HL-60 (cell line): Measurements from ENCODE around the gene TPX2.

Experiments
- DNase-seq, 2 experiments: peaks; one replicate each; pipeline ENCODE4 v3.0.0-alpha.2; 2010 to 2020; ENCODE audit warnings: low read depth in 1 of 2, low spot score in 1 of 2
- H3K27ac ChIP-seq: fragments of 250-450 bp; sonication (Bioruptor Pico); replicated peaks from 2 replicates; pipeline ENCODE4 v1.5.1; 2020; ENCODE audit warnings: mild to moderate bottlenecking, moderate library complexity
- H3K27me3 ChIP-seq: fragments of 250-450 bp; sonication (Bioruptor Pico); 2 replicates; pipeline ENCODE4 v1.5.1; 2021; ENCODE audit warnings: mild to moderate bottlenecking, moderate library complexity; ENCODE audit not compliant: insufficient read depth, poor library complexity, severe bottlenecking
- H3K4me3 ChIP-seq: replicated peaks from 2 replicates; pipeline ENCODE4 v1.5.1; 2011; ENCODE audit warnings: mild to moderate bottlenecking, control low read depth, low read length; ENCODE audit not compliant: insufficient read depth
- GABPA ChIP-seq: IDR thresholded peaks from 2 replicates; pipeline ENCODE4 v1.6.1; 2012; ENCODE audit warnings: low read depth
- POLR2AphosphoS5 ChIP-seq: IDR thresholded peaks from 2 replicates; pipeline ENCODE4 v1.6.1; 2012; ENCODE audit warnings: low read depth
- SPI1 ChIP-seq: IDR thresholded peaks from 2 replicates; pipeline ENCODE4 v1.6.1; 2012; ENCODE audit warnings: low read depth, mild to moderate bottlenecking, borderline replicate concordance
- TF ChIP-seq, protein P1 (sequence below): IDR thresholded peaks from one replicate; pipeline ENCODE4 v1.5.1; 2011; ENCODE audit warnings: low read length, control low read depth, inconsistent platforms; ENCODE audit not compliant: insufficient read depth
- TF ChIP-seq, protein P2 (sequence below): IDR thresholded peaks from 2 replicates; pipeline ENCODE4 v1.6.1; 2012; ENCODE audit warnings: low read depth; ENCODE audit not compliant: insufficient replicate concordance

TPX2 gene

DNA sequence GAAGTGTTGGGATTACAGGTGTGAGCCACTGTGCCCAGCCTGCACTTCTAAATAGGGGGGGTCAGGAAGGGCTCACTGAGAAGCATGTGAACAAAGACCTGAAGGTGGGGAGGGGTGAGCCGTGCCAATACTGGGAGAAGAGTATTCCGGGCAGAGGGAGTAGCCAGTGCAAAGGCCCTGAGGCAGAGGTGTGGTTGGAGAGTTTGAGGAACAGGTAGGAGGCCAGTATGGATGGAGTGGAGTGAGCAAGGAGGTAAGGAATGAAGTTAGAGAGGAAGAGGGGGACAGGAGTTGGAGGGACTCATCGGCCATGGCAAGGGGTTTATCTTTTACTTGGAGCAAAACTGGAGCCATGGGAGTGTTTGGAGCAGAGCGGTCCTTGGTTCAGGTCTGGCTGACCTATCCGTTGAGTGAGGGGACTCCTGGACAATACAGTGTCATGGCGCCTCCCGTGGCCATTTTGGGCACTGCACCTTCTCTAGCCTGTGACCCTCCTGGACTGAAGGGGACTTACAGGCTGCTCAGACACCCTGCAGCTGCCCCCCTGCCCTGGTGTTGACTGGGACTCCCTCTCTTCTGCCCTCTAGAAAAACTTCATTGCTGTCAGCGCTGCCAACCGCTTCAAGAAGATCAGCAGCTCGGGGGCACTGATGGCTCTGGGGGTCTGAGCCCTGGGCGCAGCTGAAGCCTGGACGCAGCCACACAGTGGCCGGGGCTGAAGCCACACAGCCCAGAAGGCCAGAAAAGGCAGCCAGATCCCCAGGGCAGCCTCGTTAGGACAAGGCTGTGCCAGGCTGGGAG lies 94.2 kb downstream of the TPX2 start:
- Histone ChIP-seq H3K27me3 (no peaks in the 10 kb centered on the region), H3K27ac (no peak overlapping the region), H3K4me3 (no peak overlapping the region)
- peak in 1 of 2 experiments; percentile 54 for DNase-seq
- TF ChIP-seq, protein P1, sequence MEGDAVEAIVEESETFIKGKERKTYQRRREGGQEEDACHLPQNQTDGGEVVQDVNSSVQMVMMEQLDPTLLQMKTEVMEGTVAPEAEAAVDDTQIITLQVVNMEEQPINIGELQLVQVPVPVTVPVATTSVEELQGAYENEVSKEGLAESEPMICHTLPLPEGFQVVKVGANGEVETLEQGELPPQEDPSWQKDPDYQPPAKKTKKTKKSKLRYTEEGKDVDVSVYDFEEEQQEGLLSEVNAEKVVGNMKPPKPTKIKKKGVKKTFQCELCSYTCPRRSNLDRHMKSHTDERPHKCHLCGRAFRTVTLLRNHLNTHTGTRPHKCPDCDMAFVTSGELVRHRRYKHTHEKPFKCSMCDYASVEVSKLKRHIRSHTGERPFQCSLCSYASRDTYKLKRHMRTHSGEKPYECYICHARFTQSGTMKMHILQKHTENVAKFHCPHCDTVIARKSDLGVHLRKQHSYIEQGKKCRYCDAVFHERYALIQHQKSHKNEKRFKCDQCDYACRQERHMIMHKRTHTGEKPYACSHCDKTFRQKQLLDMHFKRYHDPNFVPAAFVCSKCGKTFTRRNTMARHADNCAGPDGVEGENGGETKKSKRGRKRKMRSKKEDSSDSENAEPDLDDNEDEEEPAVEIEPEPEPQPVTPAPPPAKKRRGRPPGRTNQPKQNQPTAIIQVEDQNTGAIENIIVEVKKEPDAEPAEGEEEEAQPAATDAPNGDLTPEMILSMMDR: peak; percentile 97
- TF ChIP-seq, protein P2, sequence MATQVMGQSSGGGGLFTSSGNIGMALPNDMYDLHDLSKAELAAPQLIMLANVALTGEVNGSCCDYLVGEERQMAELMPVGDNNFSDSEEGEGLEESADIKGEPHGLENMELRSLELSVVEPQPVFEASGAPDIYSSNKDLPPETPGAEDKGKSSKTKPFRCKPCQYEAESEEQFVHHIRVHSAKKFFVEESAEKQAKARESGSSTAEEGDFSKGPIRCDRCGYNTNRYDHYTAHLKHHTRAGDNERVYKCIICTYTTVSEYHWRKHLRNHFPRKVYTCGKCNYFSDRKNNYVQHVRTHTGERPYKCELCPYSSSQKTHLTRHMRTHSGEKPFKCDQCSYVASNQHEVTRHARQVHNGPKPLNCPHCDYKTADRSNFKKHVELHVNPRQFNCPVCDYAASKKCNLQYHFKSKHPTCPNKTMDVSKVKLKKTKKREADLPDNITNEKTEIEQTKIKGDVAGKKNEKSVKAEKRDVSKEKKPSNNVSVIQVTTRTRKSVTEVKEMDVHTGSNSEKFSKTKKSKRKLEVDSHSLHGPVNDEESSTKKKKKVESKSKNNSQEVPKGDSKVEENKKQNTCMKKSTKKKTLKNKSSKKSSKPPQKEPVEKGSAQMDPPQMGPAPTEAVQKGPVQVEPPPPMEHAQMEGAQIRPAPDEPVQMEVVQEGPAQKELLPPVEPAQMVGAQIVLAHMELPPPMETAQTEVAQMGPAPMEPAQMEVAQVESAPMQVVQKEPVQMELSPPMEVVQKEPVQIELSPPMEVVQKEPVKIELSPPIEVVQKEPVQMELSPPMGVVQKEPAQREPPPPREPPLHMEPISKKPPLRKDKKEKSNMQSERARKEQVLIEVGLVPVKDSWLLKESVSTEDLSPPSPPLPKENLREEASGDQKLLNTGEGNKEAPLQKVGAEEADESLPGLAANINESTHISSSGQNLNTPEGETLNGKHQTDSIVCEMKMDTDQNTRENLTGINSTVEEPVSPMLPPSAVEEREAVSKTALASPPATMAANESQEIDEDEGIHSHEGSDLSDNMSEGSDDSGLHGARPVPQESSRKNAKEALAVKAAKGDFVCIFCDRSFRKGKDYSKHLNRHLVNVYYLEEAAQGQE: no peak
- no peak for TF ChIP-seq GABPA
- TF ChIP-seq POLR2AphosphoS5: no peak
- no peak for TF ChIP-seq SPI1

DNA sequence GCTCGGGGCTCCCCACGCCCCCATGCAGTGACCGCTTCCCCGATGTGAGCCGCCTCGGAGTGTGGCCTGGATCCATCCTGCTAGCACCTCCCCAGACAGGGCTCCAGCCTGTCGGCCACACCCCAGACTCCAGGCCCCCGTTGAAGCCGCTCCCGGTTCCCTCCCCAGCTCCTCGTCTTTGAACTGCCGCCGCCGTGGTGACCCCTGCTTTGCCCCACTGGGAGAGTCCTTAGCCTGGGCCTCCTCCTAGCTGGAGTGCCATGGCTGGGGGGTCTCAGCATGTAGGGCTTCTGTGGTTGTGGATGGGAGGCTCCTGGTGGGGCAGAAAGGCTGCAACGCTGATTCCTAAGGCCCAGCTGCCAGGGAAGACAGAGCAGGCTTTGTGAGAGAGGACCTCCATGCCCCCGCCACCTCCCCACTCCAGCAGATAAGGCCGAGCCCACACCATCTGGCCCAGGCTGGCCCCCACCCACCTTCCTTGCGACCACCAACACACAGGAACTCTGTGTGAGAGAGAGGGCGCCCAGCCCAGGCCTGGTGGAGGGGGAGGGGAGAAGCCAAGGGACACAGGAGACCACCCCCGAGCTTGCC lies 94.9 kb downstream of the TPX2 start:
- Histone ChIP-seq H3K27me3 (no peaks in the 10 kb centered on the region), H3K4me3 (no peak overlapping the region), H3K27ac (no peak overlapping the region)
- TF ChIP-seq, protein P2: no peak
- TF ChIP-seq, protein P1: no peak
- no peak for DNase-seq

DNA sequence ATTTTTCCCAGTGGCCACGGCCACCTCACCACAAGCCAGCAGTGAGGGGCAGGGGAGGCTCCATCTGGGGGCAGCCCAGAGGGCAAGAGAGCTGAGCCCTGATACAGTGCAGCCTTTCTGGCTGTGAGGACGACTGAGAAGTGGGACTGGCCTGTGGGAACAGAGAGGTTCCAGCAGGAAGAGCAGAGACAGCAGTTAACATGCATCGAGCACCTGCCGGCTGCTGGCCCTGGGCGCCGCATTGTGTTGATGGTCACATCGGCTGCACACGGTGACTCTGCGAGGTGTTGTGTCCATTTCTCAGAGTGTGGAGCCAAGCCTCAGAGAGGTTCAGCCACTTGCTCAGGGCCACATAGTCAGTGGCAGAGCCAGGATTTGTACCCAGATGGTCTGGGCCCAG lies 96.5 kb downstream of the TPX2 start:
- TF ChIP-seq, protein P2: no peak
- TF ChIP-seq GABPA: no peak
- H3K27ac ChIP-seq: no peak overlapping the region
- H3K27me3 ChIP-seq: no peaks in the 10 kb centered on the region
- no peak overlapping the region for H3K4me3 ChIP-seq
- no peak for DNase-seq
